ENCODE results near the gene MYO18A.

MYO18A gene

GRCh38 chr17:29120433-29120832, 59.8 kb downstream of the MYO18A start:
- DNase-seq = no peak

- peak; percentile 90 for DNase-seq
Observed at GRCh38 chr17:29119265-29119664, 60.9 kb downstream of the MYO18A start.

- DNase-seq = peak; percentile 72
Observed at GRCh38 chr17:29116804-29117753, 63.1 kb downstream of the MYO18A start.

- peak; percentile 90 for DNase-seq
Observed at GRCh38 chr17:29115961-29116803, 64.0 kb downstream of the MYO18A start.

GRCh38 chr17:29115435-29115834, 64.8 kb downstream of the MYO18A start:
- DNase-seq = no peak

- DNase-seq = no peak
Observed at GRCh38 chr17:29114141-29114540, 66.1 kb downstream of the MYO18A start.

DNA sequence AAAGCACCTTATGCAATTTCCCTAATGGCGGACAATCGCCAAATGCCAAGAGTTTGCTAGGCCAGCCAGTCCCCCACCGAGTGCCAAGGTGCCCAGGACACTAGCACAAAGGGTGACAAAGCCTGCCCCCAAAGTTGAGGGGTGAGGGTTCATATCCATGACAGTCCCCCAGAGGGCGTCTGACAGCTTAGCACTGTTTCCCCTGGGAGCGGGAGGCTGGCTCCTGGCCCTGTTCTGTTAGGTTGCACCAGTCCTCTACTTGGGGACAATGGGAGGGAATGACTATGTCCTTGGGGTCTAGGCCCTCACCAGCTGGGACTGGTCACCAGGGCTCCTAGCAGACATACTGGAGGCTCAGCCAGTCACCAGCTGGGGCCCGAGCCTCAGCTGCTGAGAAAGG, 66.9 kb downstream of the MYO18A start:
- peak; percentile 51 for DNase-seq

DNA sequence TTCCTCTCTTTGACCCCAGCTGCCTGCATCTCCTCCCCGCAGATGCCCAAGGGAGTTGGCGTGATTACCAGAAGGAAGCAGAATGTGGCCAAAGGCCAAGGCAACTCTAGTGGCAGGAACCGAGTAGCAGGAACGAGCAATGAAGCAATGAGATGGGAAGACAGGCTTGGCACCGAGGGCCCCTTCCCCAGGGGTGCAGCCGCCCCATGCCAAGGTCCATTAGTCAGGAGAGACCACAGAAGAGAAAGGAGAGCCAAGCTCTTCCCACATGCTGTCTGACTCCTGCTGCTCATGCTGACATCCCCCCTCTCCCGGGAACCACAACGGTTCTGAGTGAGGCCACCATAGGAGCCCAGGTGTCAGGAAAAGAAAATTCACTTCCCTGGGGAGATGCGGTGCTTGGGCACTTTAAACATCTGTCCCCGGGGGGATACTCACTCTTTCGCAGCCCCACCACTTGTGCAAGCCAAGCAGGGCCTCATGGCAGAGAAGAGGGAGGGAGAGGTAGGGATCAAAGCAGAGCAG, 67.4 kb downstream of the MYO18A start:
- peak; percentile 73 for DNase-seq

DNA sequence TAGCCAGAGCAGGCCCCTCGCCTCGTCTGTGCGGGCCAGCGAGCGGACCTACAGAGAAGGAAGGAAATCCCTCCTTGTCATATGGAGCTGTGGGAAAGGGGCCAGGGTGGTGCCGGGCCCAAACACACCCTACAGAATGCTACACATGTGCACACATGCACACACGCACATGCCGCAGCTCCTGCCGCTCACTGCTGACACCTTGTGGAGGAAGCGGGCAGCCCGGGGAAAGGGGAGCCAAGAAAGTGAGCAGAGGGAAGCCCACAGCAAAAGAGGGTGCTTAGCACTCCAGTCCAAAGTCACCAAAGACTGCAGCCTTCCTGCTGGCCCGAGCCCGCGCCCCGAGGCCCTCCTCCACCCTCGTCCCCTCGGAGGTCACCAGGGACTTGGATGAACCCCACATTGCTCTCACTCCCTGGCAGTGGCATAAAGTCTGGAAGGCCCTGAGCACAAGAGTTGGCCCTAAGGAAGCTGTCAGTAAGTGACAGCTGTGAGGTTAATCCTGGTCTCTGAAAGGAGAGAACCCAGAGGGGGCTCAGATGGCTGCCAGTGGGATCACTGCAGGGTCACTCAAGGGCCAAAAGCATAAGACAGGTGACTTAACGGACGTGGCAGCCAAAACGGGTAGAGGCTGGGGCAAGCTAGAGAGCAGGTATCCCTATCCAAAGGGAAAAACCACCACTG, 68.2 kb downstream of the MYO18A start:
- peak; percentile 73 for DNase-seq

DNA sequence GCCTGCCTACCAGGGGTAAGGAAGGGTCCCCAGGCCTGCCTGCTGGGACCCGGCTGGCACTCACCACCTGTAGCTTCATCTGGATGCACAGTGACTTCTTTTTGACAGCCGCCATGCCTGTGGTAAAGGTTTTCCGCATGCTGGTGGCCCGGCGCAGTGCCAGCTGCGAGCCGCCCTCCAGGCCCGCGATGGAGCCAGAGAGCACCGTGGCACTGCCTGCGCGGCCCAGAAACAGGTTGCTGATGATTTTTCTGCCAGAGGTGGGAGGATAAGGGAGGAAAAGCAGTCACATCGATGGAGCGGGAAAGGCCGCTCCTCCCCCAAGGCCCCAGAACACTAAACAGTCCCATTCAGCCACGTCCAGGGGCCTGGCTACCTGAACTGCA, 69.8 kb downstream of the MYO18A start:
- no peak for DNase-seq

DNA sequence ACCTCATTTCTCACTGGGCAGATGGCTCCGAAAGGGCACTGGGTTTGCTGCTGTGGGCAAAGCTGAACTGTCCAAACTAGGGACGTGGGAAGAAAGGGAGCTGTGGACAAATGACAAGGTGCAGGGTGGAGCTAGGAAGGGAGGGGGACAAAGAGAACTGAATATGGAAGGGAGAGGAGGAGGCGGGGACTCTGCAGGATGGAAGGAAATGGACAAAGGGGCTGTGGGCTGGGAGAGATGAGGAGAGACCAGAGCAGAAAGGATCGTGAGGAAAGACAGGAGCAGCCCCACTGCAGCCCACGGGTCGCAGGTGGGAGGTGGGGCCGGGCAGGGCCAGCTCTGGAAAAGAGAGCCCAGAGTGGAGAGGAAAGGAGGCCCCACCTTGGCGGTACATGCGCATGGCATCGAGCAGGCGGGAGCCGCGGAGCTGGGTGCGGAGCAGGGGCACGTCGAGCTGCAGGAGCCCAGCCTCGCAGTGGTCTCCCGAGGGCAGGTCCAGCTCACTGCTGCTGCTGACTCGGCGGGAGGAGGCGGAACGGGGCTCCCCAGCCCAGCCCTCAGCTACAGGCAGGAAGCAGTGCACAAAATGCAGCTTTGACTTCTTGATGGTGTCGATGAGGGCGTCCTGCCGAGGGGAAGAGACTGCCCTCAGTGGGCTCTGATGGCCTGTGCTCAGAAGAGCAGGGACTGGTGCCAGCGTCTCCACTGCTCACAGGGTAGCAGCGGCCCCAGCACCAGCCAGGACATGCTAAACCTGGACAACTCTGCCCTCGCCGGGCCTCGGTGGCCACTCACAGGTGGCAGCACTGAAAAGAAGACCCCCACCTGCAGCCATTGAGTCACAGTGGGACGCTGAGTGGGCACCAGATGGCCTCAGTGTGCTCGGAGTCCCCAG, 70.5 kb downstream of the MYO18A start:
- no peak for DNase-seq

- DNase-seq = no peak
Observed at GRCh38 chr17:29108823-29109476, 71.2 kb downstream of the MYO18A start.

- no peak for DNase-seq
Observed at GRCh38 chr17:29107933-29108822, 72.0 kb downstream of the MYO18A start.

DNA sequence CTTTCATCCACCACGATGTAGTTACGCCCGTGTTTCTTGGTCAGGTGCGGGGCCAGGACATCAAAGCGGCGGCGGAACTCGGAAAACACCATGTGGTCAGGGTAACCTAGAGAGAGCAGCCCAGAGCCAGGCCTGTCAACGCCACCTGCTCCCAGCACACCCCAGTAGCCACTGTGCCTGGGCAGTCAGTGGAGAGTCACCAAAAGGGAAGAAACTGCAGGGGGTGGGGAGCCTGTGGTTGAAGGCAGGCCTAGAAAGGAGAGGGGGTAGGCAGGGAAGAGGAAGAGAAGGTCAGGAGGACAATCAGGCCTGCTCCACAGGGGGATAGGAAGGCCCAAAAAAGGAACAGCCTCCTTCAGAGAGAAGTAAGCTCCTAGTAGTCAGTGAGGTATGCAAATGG, 73.1 kb downstream of the MYO18A start:
- no peak for DNase-seq

DNA sequence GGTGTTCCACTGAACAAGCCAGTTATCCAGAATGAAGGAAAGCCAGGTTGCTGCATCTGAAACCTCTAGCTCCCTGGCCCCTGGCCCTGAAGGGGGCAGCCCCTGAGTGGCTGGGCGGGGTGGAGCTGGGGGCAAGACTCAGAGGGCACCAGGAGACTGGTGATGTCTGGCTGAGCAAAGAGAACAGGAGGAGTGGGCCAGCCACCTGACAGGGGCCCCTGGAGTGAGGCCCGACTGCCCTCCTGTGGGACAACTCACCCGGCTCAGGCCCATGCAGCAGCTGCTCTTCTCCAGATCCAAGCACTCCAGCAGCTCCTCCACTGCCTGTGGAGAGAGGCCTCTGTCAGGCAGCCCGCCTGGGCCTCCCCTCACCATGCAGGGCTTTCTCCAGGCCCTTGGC, 76.9 kb downstream of the MYO18A start:
- no peak for DNase-seq

DNA sequence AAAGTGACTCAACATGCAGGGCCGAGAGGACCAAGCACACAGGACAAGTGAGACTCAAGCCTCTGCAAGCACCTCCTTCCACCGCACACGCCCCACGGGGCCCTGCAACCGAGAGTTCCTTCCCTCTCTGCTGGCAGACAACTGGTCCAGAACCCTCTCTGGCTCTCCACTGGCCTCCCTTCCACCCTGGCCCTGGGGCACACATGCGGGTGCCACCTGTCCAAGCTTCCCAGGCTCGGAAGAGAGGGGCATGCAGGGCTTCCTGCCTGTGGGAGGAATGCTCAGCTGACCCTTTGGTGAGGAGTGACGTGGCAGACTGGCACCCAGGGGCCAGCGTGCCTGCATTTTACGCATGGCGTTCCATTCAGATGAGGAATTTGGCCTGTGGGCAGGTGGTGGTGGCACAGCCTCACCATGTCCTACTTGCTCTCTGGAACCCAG, 77.4 kb downstream of the MYO18A start:
- no peak for DNase-seq

DNA sequence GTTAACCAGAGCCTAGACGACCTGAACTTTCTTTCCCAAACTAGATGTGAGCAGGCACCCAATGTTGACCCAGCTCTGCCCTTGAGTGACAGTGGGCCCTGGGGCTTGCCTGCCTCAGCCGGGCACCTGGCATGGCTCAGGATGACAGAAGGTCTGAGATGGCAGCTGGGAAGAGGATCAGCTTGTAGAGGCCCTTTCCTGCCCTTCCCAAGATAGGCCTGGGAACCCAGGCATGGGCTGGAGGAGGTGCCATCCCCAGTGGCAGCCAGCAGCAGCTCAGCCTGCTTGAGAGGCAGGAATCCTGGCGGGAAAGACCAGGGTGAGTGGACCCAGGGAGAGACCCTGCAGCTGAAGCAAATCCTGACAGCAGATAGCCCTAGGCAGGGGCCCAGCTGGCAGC, 78.2 kb downstream of the MYO18A start:
- DNase-seq = no peak

- no peak for DNase-seq
Observed at GRCh38 chr17:29100296-29100695, 79.9 kb downstream of the MYO18A start.

DNA sequence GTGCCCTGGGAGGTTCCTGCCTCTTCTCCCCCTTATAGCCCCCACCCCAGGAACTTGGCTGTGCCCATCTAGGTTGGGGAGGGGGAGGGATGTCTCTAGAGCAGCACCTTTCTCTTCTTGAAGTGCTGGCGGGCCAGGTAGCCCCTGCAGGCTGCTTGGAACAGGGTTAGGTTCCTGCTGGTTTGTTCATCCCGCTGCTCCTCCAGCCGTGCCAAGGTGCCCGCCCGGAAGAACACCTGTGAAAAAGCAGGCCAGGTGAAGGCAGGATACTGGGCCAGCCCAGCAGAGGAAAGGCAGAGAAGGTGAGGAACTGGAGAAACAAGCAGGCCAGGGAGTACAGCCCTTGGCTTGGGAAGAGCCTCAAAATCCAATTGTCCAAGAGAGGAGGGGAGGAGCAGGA, 80.7 kb downstream of the MYO18A start:
- no peak for DNase-seq

- DNase-seq = no peak
Observed at GRCh38 chr17:29096094-29096493, 84.1 kb downstream of the MYO18A start.
